ENCODE measurements around the gene CPA3. TPM values are rescaled to one million over a fixed set of nuclear protein-coding genes. Genes with fewer than 3 reads are reported as not detected.

CPA3 gene
- total and polyA plus RNA-seq, 10 of the 15 experiments (the other 5 are each of a cell fraction or from before 2014, with no cell fraction given) = not detected

GRCh38 chr3:148943506-148944205, 78.6 kb downstream of the CPA3 start (continued):
- TF ChIP-seq CUX1 (IDR thresholded peaks at IDR 0.05; ENCODE audit: insufficient replicate concordance, low read depth, low read length) (no peak), NR2C2 (IDR thresholded peaks at IDR 0.05; ENCODE audit: borderline replicate concordance, control insufficient read depth, insufficient read length, low read depth) (no peak), SMC3 (IDR thresholded peaks at IDR 0.05; ENCODE audit: borderline replicate concordance, low read length) (peak; percentile 65; the same call in 1 of the 2 replicates), PML (IDR thresholded peaks at IDR 0.05; ENCODE audit: low read length) (no peak), KDM1A (IDR thresholded peaks at IDR 0.05; ENCODE audit: borderline replicate concordance) (no peak), ZNF217 (IDR thresholded peaks at IDR 0.05) (no peak), NFIC (IDR thresholded peaks at IDR 0.05; ENCODE audit: low read depth, low read length) (no peak), BACH1 (IDR thresholded peaks at IDR 0.05; ENCODE audit: borderline replicate concordance) (peak; percentile 49; the same call in 1 of the 2 replicates), YY1 (IDR thresholded peaks at IDR 0.05; ENCODE audit: low read depth, low read length) (no peak), ZNF592 (IDR thresholded peaks at IDR 0.05) (no peak), FOXM1 (IDR thresholded peaks at IDR 0.05; ENCODE audit: low read depth, low read length) (no peak)
